Tibial artery (tissue), 4 donors: ENCODE results near the gene A2M.

Experiments
- DNase-seq, 2 donors: peaks; one replicate each; pipeline ENCODE4 v3.0.0-alpha.2; 2019
- H3K27ac ChIP-seq, 2 donors: fragments of 200-600 bp; sonication (generic) in 1 of 2; 1 replicate in 1 of 2; 2 replicates in 1 of 2; pipeline ENCODE4 v1.5.1; 2018 to 2019; ENCODE audit warnings: mild to moderate bottlenecking in 1 of 2
- H3K27me3 ChIP-seq, 2 donors: fragments of 200-600 bp; sonication (generic) in 1 of 2; one replicate each; pipeline versions ENCODE4 v1.5.1 to v1.6.0; 2016 to 2019
- H3K36me3 ChIP-seq, 3 donors: fragments of 200-600 bp; sonication (generic) in 2 of 3; one replicate each; pipeline ENCODE4 v1.5.1; 2016 to 2019; ENCODE audit warnings: mild to moderate bottlenecking in 2 of 3
- H3K4me1 ChIP-seq, 4 donors: fragments of 200-600 bp; sonication (generic) in 2 of 4; 1 replicate in 3 of 4; 2 replicates in 1 of 4; pipeline ENCODE4 v1.5.1; 2016 to 2019
- H3K4me3 ChIP-seq, 2 donors: fragments of 200-600 bp; sonication (generic) in 1 of 2; 1 replicate in 1 of 2; 2 replicates in 1 of 2; pipeline ENCODE4 v1.5.1; 2018 to 2019; ENCODE audit warnings: mild to moderate bottlenecking in 2 of 2
- H3K9me3 ChIP-seq, 3 donors: fragments of 200-600 bp; sonication (generic) in 1 of 3; one replicate each; pipeline ENCODE4 v1.5.1; 2016 to 2019
- CTCF ChIP-seq, 2 experiments: fragments of 200-600 bp in 1 of 2; fragments of 450-650 bp in 1 of 2; IDR thresholded peaks; one replicate each; pipeline ENCODE4 v1.5.1; 2017 to 2019; ENCODE audit warnings: antibody characterized with exemption in 2 of 2, mild to moderate bottlenecking in 1 of 2, moderate library complexity in 1 of 2
- intact Hi-C: fragments of 100-400 bp; cut with DNase I; formaldehyde crosslinking; loops from one replicate; pipeline ENCODE4 v1.15.0; 2023; ENCODE audit warnings: low total_unique reads

Gene A2M

GRCh38 chr12:9095322-9095721 lies 20.4 kb downstream of the A2M start:
- no peaks in the 10 kb centered on the region for H3K27me3 ChIP-seq
- intact Hi-C loops = no loop called here
- H3K27ac ChIP-seq = no peak overlapping the region
- no peak overlapping the region for H3K4me3 ChIP-seq
- H3K4me1 ChIP-seq = no peaks in the 10 kb centered on the region
- peaks cover 92 to 97% (median 97%) of the 10 kb centered on the region in 3 donors for H3K36me3 ChIP-seq
- DNase-seq = no peak
- H3K9me3 ChIP-seq = no peaks in the 10 kb centered on the region
- no peak for TF ChIP-seq CTCF (IDR thresholded peaks at IDR 0.05)

- TF ChIP-seq CTCF (IDR thresholded peaks at IDR 0.05) = no peak
- H3K9me3 ChIP-seq = no peaks in the 10 kb centered on the region
- peaks cover 92 to 97% (median 97%) of the 10 kb centered on the region in 3 donors for H3K36me3 ChIP-seq
- no peak for DNase-seq
- H3K4me1 ChIP-seq = no peaks in the 10 kb centered on the region
- H3K27ac ChIP-seq = no peak overlapping the region
- H3K4me3 ChIP-seq = no peak overlapping the region
- intact Hi-C loops = no loop called here
- H3K27me3 ChIP-seq = no peaks in the 10 kb centered on the region
Measured at GRCh38 chr12:9094512-9095206, 21.1 kb downstream of the A2M start.

- H3K36me3 ChIP-seq = peaks cover 93 to 96% (median 94%) of the 10 kb centered on the region in 3 donors
- no peak overlapping the region for H3K27ac ChIP-seq
Measured at GRCh38 chr12:9091891-9092598, 23.7 kb downstream of the A2M start.

GRCh38 chr12:9090220-9090619 lies 25.5 kb downstream of the A2M start:
- Histone ChIP-seq H3K27ac (no peak overlapping the region), H3K4me1 (no peaks in the 10 kb centered on the region), H3K9me3 (no peaks in the 10 kb centered on the region), H3K36me3 (peaks cover 94% of the 10 kb centered on the region in 3 donors), H3K4me3 (no peak overlapping the region), H3K27me3 (no peaks in the 10 kb centered on the region)
- TF ChIP-seq CTCF (IDR thresholded peaks at IDR 0.05) = no peak
- intact Hi-C loops = no loop called here
- DNase-seq = no peak

More at GRCh38 chr12:9091891-9092598, 23.7 kb downstream of the A2M start:
- Histone ChIP-seq H3K9me3 (no peaks in the 10 kb centered on the region), H3K4me3 (no peak overlapping the region), H3K27me3 (no peaks in the 10 kb centered on the region), H3K4me1 (no peaks in the 10 kb centered on the region)
- DNase-seq = no peak
- no peak for TF ChIP-seq CTCF (IDR thresholded peaks at IDR 0.05)
- intact Hi-C loops = no loop called here

GRCh38 chr12:9087087-9087835 lies 28.5 kb downstream of the A2M start:
- peaks cover 0 to 8% (median 8%) of the 10 kb centered on the region in 3 donors for H3K9me3 ChIP-seq
- DNase-seq = no peak
- no peak overlapping the region for H3K4me3 ChIP-seq
- no peak for TF ChIP-seq CTCF (IDR thresholded peaks at IDR 0.05)
- intact Hi-C loops = no loop called here
- no peaks in the 10 kb centered on the region for H3K27me3 ChIP-seq
- H3K36me3 ChIP-seq = peaks cover 93 to 98% (median 95%) of the 10 kb centered on the region in 3 donors
- H3K4me1 ChIP-seq = no peaks in the 10 kb centered on the region
- H3K27ac ChIP-seq = no peak overlapping the region
